Breast epithelium (tissue), 3 donors: ENCODE measurements around the gene LMOD1.

Experiments
- POLR2A ChIP-seq: fragments of 450-650 bp; IDR thresholded peaks from one replicate; pipeline ENCODE4 v1.6.1; 2016; ENCODE audit warnings: antibody characterized with exemption, mild to moderate bottlenecking, moderate library complexity
- POLR2AphosphoS5 ChIP-seq, 3 donors: sonication (generic); formaldehyde crosslinking; IDR thresholded peaks; one replicate each; pipeline ENCODE4 v1.6.1; 2017; ENCODE audit warnings: antibody characterized with exemption in 3 of 3
- TF ChIP-seq, protein P1 (sequence below), 3 donors: fragments of 450-650 bp; IDR thresholded peaks; one replicate each; pipeline ENCODE4 v1.5.1; 2016 to 2017; ENCODE audit warnings: antibody characterized with exemption in 3 of 3, mild to moderate bottlenecking in 3 of 3, moderate library complexity in 3 of 3

DNA sequence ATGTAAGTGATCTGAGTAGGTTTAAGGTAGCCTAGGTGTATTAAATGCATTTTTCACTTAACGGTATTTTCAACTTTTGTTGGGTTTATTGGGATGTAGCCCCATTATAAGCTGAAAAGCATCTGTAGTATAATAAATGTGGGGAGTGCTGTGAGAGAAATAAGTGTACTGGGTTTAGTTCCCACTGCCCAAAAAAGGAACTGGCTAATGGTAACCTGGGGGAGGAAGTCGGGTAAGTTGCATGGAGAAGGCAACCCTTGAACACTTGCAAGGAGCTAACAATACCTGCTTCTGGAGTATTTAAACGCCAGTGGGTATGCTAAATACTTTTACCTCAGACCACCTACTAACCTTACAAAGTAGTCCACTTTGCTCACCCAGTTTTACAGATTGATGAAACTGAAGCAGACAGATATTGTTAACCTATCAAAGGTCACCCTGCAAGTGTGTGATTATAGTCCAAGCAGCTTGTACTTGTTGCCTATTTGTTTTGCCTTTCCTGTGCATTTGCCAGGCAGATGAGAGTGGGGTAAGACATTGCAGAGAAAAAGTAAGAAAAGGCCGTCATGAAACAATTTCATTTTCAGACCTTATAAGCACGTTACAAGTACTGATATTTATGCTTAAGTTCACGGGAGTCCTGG lies 65.3 kb downstream of the LMOD1 start:
- TF ChIP-seq, protein P1, sequence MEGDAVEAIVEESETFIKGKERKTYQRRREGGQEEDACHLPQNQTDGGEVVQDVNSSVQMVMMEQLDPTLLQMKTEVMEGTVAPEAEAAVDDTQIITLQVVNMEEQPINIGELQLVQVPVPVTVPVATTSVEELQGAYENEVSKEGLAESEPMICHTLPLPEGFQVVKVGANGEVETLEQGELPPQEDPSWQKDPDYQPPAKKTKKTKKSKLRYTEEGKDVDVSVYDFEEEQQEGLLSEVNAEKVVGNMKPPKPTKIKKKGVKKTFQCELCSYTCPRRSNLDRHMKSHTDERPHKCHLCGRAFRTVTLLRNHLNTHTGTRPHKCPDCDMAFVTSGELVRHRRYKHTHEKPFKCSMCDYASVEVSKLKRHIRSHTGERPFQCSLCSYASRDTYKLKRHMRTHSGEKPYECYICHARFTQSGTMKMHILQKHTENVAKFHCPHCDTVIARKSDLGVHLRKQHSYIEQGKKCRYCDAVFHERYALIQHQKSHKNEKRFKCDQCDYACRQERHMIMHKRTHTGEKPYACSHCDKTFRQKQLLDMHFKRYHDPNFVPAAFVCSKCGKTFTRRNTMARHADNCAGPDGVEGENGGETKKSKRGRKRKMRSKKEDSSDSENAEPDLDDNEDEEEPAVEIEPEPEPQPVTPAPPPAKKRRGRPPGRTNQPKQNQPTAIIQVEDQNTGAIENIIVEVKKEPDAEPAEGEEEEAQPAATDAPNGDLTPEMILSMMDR (IDR thresholded peaks at IDR 0.05): no peak
- TF ChIP-seq POLR2AphosphoS5 (IDR thresholded peaks at IDR 0.05): no peak
- TF ChIP-seq POLR2A: no peak
